K562 (cell line): ENCODE data around the gene KAZN. TPM values are rescaled to one million over a fixed set of nuclear protein-coding genes. Genes with fewer than 3 reads are reported as not detected.

Experiments
- BHLHE40 ChIP-seq: IDR thresholded peaks from 2 replicates; pipeline ENCODE4 v1.6.1; 2011; ENCODE audit warnings: low read length, improper control_type of control experiment
- EP400 ChIP-seq: fragments of 450-650 bp; IDR thresholded peaks from 2 replicates; pipeline ENCODE4 v1.6.1; 2017; ENCODE audit warnings: antibody characterized with exemption, mild to moderate bottlenecking, moderate library complexity
- ERF ChIP-seq: fragments of 450-650 bp; formaldehyde crosslinking; IDR thresholded peaks from 2 replicates; pipeline ENCODE4 v1.4.0; 2020; ENCODE audit warnings: mild to moderate bottlenecking, mixed read lengths
- GABPB2 ChIP-seq: fragments of 250-450 bp; sonication (Bioruptor Pico); conservative IDR thresholded peaks from 2 replicates; pipeline ENCODE4 v1.5.1; 2021; ENCODE audit warnings: mild to moderate bottlenecking
- HMBOX1 ChIP-seq: sonication (generic); IDR thresholded peaks from 2 replicates; pipeline ENCODE4 v1.6.1; 2016
- KHSRP ChIP-seq: fragments of 450-650 bp; IDR thresholded peaks from 2 replicates; pipeline ENCODE4 v1.6.1; 2017
- L3MBTL2 ChIP-seq: fragments of 450-650 bp; IDR thresholded peaks from 2 replicates; pipeline ENCODE4 v1.6.1; 2016; ENCODE audit warnings: mild to moderate bottlenecking, moderate library complexity
- MED1 ChIP-seq: sonication (generic); formaldehyde crosslinking; IDR thresholded peaks from 2 replicates; pipeline ENCODE4 v1.8.1; 2023; ENCODE audit warnings: missing genetic modification reagents, borderline replicate concordance
- MYNN ChIP-seq, 2 experiments: sonication (generic); formaldehyde crosslinking in 1 of 2; IDR thresholded peaks; 2 replicates each; pipeline versions ENCODE4 v1.5.0 to v1.6.1; 2016 to 2020; ENCODE audit warnings: antibody characterized with exemption in 1 of 2, missing genetic modification reagents in 1 of 2
- POLR3A ChIP-seq: IDR thresholded peaks from 2 replicates; pipeline ENCODE4 v1.6.1; 2011; ENCODE audit warnings: borderline replicate concordance, mild to moderate bottlenecking, moderate library complexity; ENCODE audit not compliant: insufficient read length, insufficient read depth; ENCODE audit errors: extremely low read depth
- POLR3G ChIP-seq: IDR thresholded peaks from 2 replicates; pipeline ENCODE4 v1.6.1; 2011; ENCODE audit not compliant: insufficient read length, insufficient replicate concordance; ENCODE audit errors: extremely low read depth
- RFX5 ChIP-seq: IDR thresholded peaks from 2 replicates; pipeline ENCODE4 v1.6.1; 2011; ENCODE audit warnings: low read depth, mild to moderate bottlenecking, improper control_type of control experiment, low read length
- SOX6 ChIP-seq: fragments of 450-650 bp; IDR thresholded peaks from 2 replicates; pipeline ENCODE4 v1.6.1; 2014; ENCODE audit warnings: mild to moderate bottlenecking
- TBL1XR1 ChIP-seq, 2 experiments: IDR thresholded peaks; 2 replicates each; pipeline ENCODE4 v1.6.1; 2012; ENCODE audit warnings: improper control_type of control experiment in 2 of 2, low read length in 2 of 2, mild to moderate bottlenecking in 1 of 2
- XRCC3 ChIP-seq: fragments of 450-650 bp; IDR thresholded peaks from 2 replicates; pipeline ENCODE4 v1.6.1; 2017; ENCODE audit warnings: mild to moderate bottlenecking, moderate library complexity
- ZNF121 ChIP-seq: sonication (generic); formaldehyde crosslinking; conservative IDR thresholded peaks from 2 replicates; pipeline ENCODE4 v1.8.0; 2022; ENCODE audit warnings: missing genetic modification reagents
- ZNF239 ChIP-seq: fragments of 250-450 bp; sonication (Bioruptor Pico); IDR thresholded peaks from 2 replicates; pipeline ENCODE4 v1.4.0; 2020; ENCODE audit warnings: mild to moderate bottlenecking
- polyA plus RNA-seq, 8 experiments: library from polyadenylated mRNA; depleted of rRNA in 4 of 8; stranded (reverse) in 5 of 8; unstranded in 3 of 8; fragments of >200 nt; fragmentation: Nextera tagmentation in 2 of 8; fragmentation: Illumina TruSeq in 1 of 8; extraction: Ambion mirVana in 2 of 8; extraction: Trizol in 1 of 8; gene quantifications; 2 replicates each; pipeline versions ENCODE4 v1.2.1 to v1.2.3, GENCODE V29; 2011 to 2014; ENCODE audit warnings: inconsistent platforms in 1 of 8, missing spikeins in 1 of 8
- total RNA-seq, 7 experiments: library from RNA; depleted of rRNA in 6 of 7; stranded (reverse); fragments of >200 nt in 6 of 7; fragmentation: Illumina TruSeq in 2 of 7; extraction: Trizol in 2 of 7; gene quantifications; 2 replicates each; pipeline versions ENCODE4 v1.2.1 to v1.2.3, GENCODE V29; 2011 to 2021; ENCODE audit warnings: low replicate concordance in 1 of 7
- TF ChIP-seq, protein P1 (sequence below): sonication (generic); formaldehyde crosslinking; IDR thresholded peaks from 2 replicates; pipeline ENCODE4 v1.8.1; 2023; ENCODE audit warnings: mild to moderate bottlenecking, missing genetic modification reagents
- TF ChIP-seq, protein P2 (sequence below): fragments of 450-650 bp; IDR thresholded peaks from 2 replicates; pipeline ENCODE4 v1.6.1; 2016; ENCODE audit warnings: antibody characterized with exemption
- TF ChIP-seq, protein P3 (sequence below): sonication (generic); formaldehyde crosslinking; IDR thresholded peaks from 2 replicates; pipeline ENCODE4 v1.5.0; 2020; ENCODE audit warnings: missing genetic modification reagents

Gene KAZN
- total and polyA plus RNA-seq, 9 of the 15 experiments (the other 6 are each of a cell fraction or from before 2014, with no cell fraction given), result 2.1 to 21.6 (median 5.4) TPM

GRCh38 chr1:14778898-14779865 is 180.7 kb downstream of the KAZN start (continued):
- TF ChIP-seq, protein P1, sequence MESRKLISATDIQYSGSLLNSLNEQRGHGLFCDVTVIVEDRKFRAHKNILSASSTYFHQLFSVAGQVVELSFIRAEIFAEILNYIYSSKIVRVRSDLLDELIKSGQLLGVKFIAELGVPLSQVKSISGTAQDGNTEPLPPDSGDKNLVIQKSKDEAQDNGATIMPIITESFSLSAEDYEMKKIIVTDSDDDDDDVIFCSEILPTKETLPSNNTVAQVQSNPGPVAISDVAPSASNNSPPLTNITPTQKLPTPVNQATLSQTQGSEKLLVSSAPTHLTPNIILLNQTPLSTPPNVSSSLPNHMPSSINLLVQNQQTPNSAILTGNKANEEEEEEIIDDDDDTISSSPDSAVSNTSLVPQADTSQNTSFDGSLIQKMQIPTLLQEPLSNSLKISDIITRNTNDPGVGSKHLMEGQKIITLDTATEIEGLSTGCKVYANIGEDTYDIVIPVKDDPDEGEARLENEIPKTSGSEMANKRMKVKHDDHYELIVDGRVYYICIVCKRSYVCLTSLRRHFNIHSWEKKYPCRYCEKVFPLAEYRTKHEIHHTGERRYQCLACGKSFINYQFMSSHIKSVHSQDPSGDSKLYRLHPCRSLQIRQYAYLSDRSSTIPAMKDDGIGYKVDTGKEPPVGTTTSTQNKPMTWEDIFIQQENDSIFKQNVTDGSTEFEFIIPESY (CRISPR knock-in tag), result peak; percentile 79
- TF ChIP-seq MED1 (CRISPR knock-in tag) (no peak), ERF (no peak), SOX6 (peak; percentile 35; the same call in 1 of the 2 replicates), XRCC3 (no peak), MYNN (IDR thresholded peaks at IDR 0.05) (0 out of 2 replicates have a peak, but pooled peaks have one; percentile 17), MYNN (CRISPR knock-in tag; IDR thresholded peaks at IDR 0.05) (no peak), POLR3A (no peak), BHLHE40 (peak; percentile 62; the same call in 1 of the 2 replicates), EP400 (peak; percentile 46), HMBOX1 (peak; percentile 53; the same call in 1 of the 2 replicates), ZNF121 (CRISPR knock-in tag) (no peak), L3MBTL2 (peak; percentile 84), GABPB2 (CRISPR knock-in tag) (0 out of 2 replicates have a peak, but pooled peaks have one; percentile 13), POLR3G (no peak), KHSRP (no peak), RFX5 (no peak), TBL1XR1 (IDR thresholded peaks at IDR 0.05; ENCODE audit: low read length in 2 of 2) (peak in 1 of 2 experiments; percentile 69; a peak in 1 of 4 replicates), ZNF239 (CRISPR knock-in tag) (peak; percentile 42; the same call in 1 of the 2 replicates)
- TF ChIP-seq, protein P2, sequence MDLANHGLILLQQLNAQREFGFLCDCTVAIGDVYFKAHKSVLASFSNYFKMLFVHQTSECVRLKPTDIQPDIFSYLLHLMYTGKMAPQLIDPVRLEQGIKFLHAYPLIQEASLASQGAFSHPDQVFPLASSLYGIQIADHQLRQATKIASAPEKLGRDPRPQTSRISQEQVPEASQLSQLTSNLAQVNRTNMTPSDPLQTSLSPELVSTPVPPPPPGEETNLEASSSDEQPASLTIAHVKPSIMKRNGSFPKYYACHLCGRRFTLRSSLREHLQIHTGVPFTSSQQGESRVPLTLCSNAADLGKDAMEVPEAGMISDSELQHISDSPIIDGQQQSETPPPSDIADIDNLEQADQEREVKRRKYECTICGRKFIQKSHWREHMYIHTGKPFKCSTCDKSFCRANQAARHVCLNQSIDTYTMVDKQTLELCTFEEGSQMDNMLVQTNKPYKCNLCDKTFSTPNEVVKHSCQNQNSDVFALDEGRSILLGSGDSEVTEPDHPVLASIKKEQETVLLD, result peak; percentile 50; the same call in 1 of the 2 replicates
- TF ChIP-seq, protein P3, sequence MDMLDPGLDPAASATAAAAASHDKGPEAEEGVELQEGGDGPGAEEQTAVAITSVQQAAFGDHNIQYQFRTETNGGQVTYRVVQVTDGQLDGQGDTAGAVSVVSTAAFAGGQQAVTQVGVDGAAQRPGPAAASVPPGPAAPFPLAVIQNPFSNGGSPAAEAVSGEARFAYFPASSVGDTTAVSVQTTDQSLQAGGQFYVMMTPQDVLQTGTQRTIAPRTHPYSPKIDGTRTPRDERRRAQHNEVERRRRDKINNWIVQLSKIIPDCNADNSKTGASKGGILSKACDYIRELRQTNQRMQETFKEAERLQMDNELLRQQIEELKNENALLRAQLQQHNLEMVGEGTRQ (CRISPR knock-in tag), result peak; percentile 39
